Heart left ventricle (tissue), 16 donors: ENCODE measurements around the gene GRXCR1. TPM values are rescaled to one million over a fixed set of nuclear protein-coding genes. Genes with fewer than 3 reads are reported as not detected.

Experiments
- ATAC-seq, 4 donors: fragments of 200-7000 bp; cut with Tn5 transposase; one replicate each; pipeline ENCODE4 v1.9.1; 2020 to 2022; ENCODE audit warnings: moderate library complexity in 4 of 4, mild to moderate bottlenecking in 3 of 4, moderate number of reproducible peaks in 1 of 4
- DNase-seq, 5 donors: peaks; one replicate each; pipeline ENCODE4 v3.0.0-alpha.2; 2020
- H3K27ac ChIP-seq, 12 donors: fragments of 200-600 bp; sonication (generic) in 4 of 12; one replicate each; pipeline versions ENCODE4 v1.5.0 to v1.8.0; 2016 to 2022; ENCODE audit warnings: mild to moderate bottlenecking in 2 of 12
- H3K27me3 ChIP-seq, 9 donors: fragments of 200-600 bp; sonication (generic) in 2 of 9; one replicate each; pipeline versions ENCODE4 v1.5.1 to v1.8.0; 2016 to 2022; ENCODE audit warnings: mild to moderate bottlenecking in 3 of 9
- H3K36me3 ChIP-seq, 9 donors: fragments of 200-600 bp; sonication (generic) in 2 of 9; one replicate each; pipeline versions ENCODE4 v1.5.0 to v1.8.0; 2018 to 2022; ENCODE audit warnings: mild to moderate bottlenecking in 2 of 9
- H3K4me1 ChIP-seq, 12 donors: fragments of 200-600 bp; sonication (generic) in 4 of 12; one replicate each; pipeline versions ENCODE4 v1.5.0 to v1.8.0; 2016 to 2022; ENCODE audit warnings: mild to moderate bottlenecking in 3 of 12
- H3K4me3 ChIP-seq, 12 donors: fragments of 200-600 bp; sonication (generic) in 4 of 12; one replicate each; pipeline versions ENCODE4 v1.5.0 to v1.8.0; 2017 to 2022; ENCODE audit warnings: mild to moderate bottlenecking in 9 of 12, moderate library complexity in 4 of 12
- H3K9me3 ChIP-seq, 12 donors: fragments of 200-600 bp; sonication (generic) in 4 of 12; one replicate each; pipeline versions ENCODE4 v1.5.0 to v1.8.0; 2016 to 2022; ENCODE audit warnings: mild to moderate bottlenecking in 1 of 12
- POLR2A ChIP-seq, 2 donors: fragments of 450-650 bp; IDR thresholded peaks; one replicate each; pipeline ENCODE4 v1.6.1; 2017; ENCODE audit warnings: antibody characterized with exemption in 2 of 2, mild to moderate bottlenecking in 2 of 2, moderate library complexity in 2 of 2
- WGBS, 4 donors: extraction: QIAGEN DNeasy Blood & Tissue Kit in 2 of 4; methylation state at CpG; one replicate each; pipeline versions ENCODE4 v1.1.5 to v1.1.7; 2013 to 2018; 5-methylcytosine and 5-hydroxymethylcytosine counted together
- intact Hi-C, 10 donors: fragments of 100-400 bp; cut with DNase I; formaldehyde crosslinking; loops; one replicate each; pipeline versions ENCODE4 v1.11.1 to v1.14.2; 2022
- polyA plus RNA-seq, 2 donors: library from polyadenylated mRNA; stranded (reverse); fragments of 200-250 nt; gene quantifications; one replicate each; pipeline ENCODE4 v1.2.3, GENCODE V29; 2013
- total RNA-seq, 9 donors: library from RNA; depleted of rRNA in 2 of 9; stranded (reverse); fragments of >200 nt in 2 of 9; fragmentation: NEBNext Ultra II Directional in 3 of 9; extraction: Animal tissue kit (Norgen Biotek cat#: 25700) in 3 of 9; gene quantifications; one replicate each; pipeline versions ENCODE4 v1.1.0 to v1.2.4, GENCODE V29; 2016 to 2023
- TF ChIP-seq, protein P1 (sequence below), 12 donors: fragments of 200-600 bp; sonication (generic) in 4 of 12; IDR thresholded peaks; one replicate each; pipeline versions ENCODE4 v1.5.0 to v1.8.0; 2018 to 2022; ENCODE audit warnings: antibody characterized with exemption in 12 of 12, mild to moderate bottlenecking in 5 of 12
- donor health status: ischemic (EF 13 %, LVEDD 7.1; RV severe dilation, severe dysfunction).
- donor health status: healthy with polysubstance abuse.
- donor health status: DM: no; HTN: yes; CAD: no.
- donor health status: DM: no; HTN: no; CAD: no.
- donor health status: ischemic (EF 25% LVEDD 6.9; RV normal size, moderate dysfunction).
- donor health status: ischemic (EF 25% LVEDD 5.7; RV mildly dilated, moderate dysfunction).
- donor health status: healthy.
- donor health status: DM: yes; HTN: yes; CAD: no.
- donor health status: ischemic (EF 35%, LVEDD 5.7; RV mildly dilated, moderate dysfunction).
- donor health status: nonischemic (EF 11% LVEDD 7.7; RV severe dilation, severe dysfunction).
- donor health status: DM: yes; HTN: yes; CAD: no.
- donor health status: PGD.
- donor health status: ischemic (EF 29% LVEDD 5.4; RV normal size, mild dysfunction).
- donor health status: nonischemic (EF 23%, LVEDD 6.1; RV moderate dilation, normal function).

The GRXCR1 gene
- total and polyA plus RNA-seq, 11 donors: not detected

DNA sequence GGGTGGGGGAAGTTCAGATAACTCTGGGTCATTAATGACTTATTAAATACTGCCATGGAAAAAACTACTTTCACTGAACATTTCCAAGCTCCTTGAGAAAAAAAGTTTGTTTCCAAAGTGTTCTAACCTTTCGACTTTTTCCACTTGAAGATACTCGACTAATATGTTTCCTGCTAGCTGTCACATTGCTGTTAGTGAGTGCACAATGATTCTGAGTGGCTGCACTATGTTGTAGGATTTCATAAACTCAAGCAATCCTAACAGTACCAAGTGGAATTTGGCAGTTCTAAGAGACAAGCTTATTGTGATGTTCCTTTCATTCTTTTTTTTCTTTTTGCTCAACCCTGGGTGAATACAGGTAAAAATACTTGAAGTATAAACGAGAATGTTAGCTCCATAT, 33.4 kb downstream of the GRXCR1 start:
- 50 to 59% (median 52%) methylated on average over 3 of the region's 3 CpGs for WGBS, 4 donors
- ATAC-seq: no peak

DNA sequence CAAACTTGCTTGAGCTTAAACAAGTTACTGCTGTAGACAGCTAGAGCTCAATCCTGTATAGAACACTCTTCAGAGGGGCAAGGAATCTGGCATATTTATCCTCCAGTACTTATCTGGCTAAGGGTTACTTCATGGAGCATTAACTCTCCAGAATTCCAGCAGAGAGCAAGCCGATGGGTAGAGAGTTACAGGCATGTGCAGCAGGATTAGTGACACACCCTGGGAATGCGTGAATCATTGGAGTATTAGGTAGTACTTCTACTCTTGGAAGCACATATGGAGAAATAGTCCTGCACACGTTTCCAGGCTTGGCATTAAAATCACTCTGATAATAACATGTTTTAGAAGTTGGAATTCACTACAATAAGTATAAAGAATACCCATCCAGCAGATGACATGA, 35.4 kb downstream of the GRXCR1 start:
- 62 to 64% (median 63%) methylated on average over 3 of the region's 3 CpGs for WGBS, 4 donors
- no peaks in the 10 kb centered on the region for H3K4me1 ChIP-seq
- TF ChIP-seq POLR2A (IDR thresholded peaks at IDR 0.05): no peak
- TF ChIP-seq, protein P1, sequence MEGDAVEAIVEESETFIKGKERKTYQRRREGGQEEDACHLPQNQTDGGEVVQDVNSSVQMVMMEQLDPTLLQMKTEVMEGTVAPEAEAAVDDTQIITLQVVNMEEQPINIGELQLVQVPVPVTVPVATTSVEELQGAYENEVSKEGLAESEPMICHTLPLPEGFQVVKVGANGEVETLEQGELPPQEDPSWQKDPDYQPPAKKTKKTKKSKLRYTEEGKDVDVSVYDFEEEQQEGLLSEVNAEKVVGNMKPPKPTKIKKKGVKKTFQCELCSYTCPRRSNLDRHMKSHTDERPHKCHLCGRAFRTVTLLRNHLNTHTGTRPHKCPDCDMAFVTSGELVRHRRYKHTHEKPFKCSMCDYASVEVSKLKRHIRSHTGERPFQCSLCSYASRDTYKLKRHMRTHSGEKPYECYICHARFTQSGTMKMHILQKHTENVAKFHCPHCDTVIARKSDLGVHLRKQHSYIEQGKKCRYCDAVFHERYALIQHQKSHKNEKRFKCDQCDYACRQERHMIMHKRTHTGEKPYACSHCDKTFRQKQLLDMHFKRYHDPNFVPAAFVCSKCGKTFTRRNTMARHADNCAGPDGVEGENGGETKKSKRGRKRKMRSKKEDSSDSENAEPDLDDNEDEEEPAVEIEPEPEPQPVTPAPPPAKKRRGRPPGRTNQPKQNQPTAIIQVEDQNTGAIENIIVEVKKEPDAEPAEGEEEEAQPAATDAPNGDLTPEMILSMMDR (IDR thresholded peaks at IDR 0.05): no peak
- H3K4me3 ChIP-seq: no peak overlapping the region
- intact Hi-C loops: no loop called here
- DNase-seq: no peak
- H3K27ac ChIP-seq: no peak overlapping the region
- H3K36me3 ChIP-seq: no peaks in the 10 kb centered on the region
- no peak for ATAC-seq
- no peaks in the 10 kb centered on the region for H3K9me3 ChIP-seq
- no peaks in the 10 kb centered on the region for H3K27me3 ChIP-seq

More for the DNA sequence above, 33.4 kb downstream of the GRXCR1 start:
- Histone ChIP-seq H3K4me3 (no peak overlapping the region), H3K36me3 (no peaks in the 10 kb centered on the region), H3K9me3 (no peaks in the 10 kb centered on the region), H3K4me1 (no peaks in the 10 kb centered on the region), H3K27ac (no peak overlapping the region), H3K27me3 (no peaks in the 10 kb centered on the region)
- DNase-seq: no peak
- TF ChIP-seq, protein P1 (IDR thresholded peaks at IDR 0.05): no peak
- no peak for TF ChIP-seq POLR2A (IDR thresholded peaks at IDR 0.05)
- intact Hi-C loops: no loop called here

DNA sequence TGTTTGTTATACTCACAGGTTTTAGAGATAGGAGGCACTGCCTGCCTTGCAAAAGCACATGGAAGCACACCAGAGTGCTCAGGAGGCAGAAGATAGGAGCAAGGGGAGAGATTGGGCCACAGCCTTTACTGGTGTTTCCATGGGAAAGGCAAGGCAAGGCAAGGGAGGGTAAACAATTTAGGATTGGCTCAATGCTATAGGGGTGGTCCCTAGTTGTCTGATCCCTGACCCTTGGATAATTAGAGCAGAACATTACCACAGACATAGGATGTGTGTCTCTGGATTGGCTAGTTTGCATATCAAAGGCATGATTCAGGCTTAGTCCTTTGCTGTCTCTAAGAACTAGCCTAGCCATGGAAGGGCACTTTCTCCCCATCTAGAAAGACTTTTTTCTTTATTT, 36.1 kb downstream of the GRXCR1 start:
- TF ChIP-seq POLR2A (IDR thresholded peaks at IDR 0.05): no peak
- TF ChIP-seq, protein P1 (IDR thresholded peaks at IDR 0.05): no peak
- no peak for ATAC-seq
- no peaks in the 10 kb centered on the region for H3K36me3 ChIP-seq
- no peaks in the 10 kb centered on the region for H3K4me1 ChIP-seq
- H3K4me3 ChIP-seq: no peak overlapping the region
- no peaks in the 10 kb centered on the region for H3K9me3 ChIP-seq
- no peaks in the 10 kb centered on the region for H3K27me3 ChIP-seq
- DNase-seq: no peak
- no peak overlapping the region for H3K27ac ChIP-seq
- intact Hi-C loops: no loop called here

DNA sequence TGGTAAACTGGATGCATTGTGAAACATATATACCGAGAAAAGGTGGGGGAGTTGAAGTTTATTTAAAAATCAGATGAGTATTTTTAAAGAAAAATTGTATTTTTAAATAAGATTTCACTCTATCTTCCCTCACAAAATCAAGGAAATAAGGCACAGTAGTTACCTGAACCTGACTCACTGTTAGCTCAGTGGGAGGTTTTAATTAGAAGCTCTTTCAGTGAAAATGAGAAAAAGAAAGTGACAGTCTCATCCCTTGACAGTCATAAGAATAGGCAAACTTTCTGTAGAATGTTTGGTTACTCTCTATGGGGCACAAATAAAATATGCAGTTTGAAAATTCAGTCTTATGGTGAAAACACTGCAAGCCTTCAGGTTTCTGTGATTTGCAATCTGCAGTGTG, 49.7 kb downstream of the GRXCR1 start:
- TF ChIP-seq POLR2A (IDR thresholded peaks at IDR 0.05): no peak
- TF ChIP-seq, protein P1 (IDR thresholded peaks at IDR 0.05): no peak
- H3K27ac ChIP-seq: no peak overlapping the region

More for the DNA sequence above, 49.7 kb downstream of the GRXCR1 start:
- no peak for DNase-seq
- ATAC-seq: no peak
- WGBS, 4 donors: 68 to 89% (median 72%) methylated on average over 1 of the region's 1 CpG
- H3K9me3 ChIP-seq: peaks cover 0 to 5% (median 0%) of the 10 kb centered on the region in 12 donors
- no peak overlapping the region for H3K4me3 ChIP-seq
- no peaks in the 10 kb centered on the region for H3K4me1 ChIP-seq
- intact Hi-C loops: no loop called here
- H3K27me3 ChIP-seq: no peaks in the 10 kb centered on the region
- no peaks in the 10 kb centered on the region for H3K36me3 ChIP-seq
